IMR-90 (cell line): ENCODE results near the gene KIF6. TPM values are rescaled to one million over a fixed set of nuclear protein-coding genes. Genes with fewer than 3 reads are reported as not detected.

Experiments
- ATAC-seq: fragments of 200-7000 bp; cut with Tn5 transposase; 2 replicates; pipeline ENCODE4 v1.9.1; 2020; ENCODE audit warnings: low read depth, mild to moderate bottlenecking, moderate library complexity
- BruUV-seq: library from RNA; stranded (reverse); fragments of 400-500 nt; replicated peaks from 2 replicates; lab custom pipeline; 2021; lab: Mats Ljungman, UMichigan
- CTCF ChIA-PET: fragments of 300-600 bp; formaldehyde crosslinking; extraction: SDS; loops from one replicate; lab custom pipeline; 2021; ENCODE audit warnings: antibody characterized with exemption; lab: Yijun Ruan, JAX
- POLR2A ChIA-PET: fragments of 300-600 bp; sonication (Branson Sonifier 250); formaldehyde crosslinking; loops from one replicate; lab custom pipeline; 2022; ENCODE audit warnings: antibody characterized with exemption; ENCODE audit not compliant: unreplicated experiment; lab: Charles Lee
- DNase-seq: peaks from one replicate; pipeline ENCODE4 v3.0.0; 2013
- H2AFZ ChIP-seq: replicated peaks from 2 replicates; pipeline ENCODE3; 2013; ENCODE audit warnings: low read length, mild to moderate bottlenecking; ENCODE audit not compliant: poor library complexity
- H2AK5ac ChIP-seq: 2 replicates; pipeline ENCODE4 v1.6.1; 2013; ENCODE audit warnings: low read depth, low read length, inconsistent platforms
- H2AK9ac ChIP-seq: replicated peaks from 2 replicates; pipeline ENCODE3; 2013; ENCODE audit warnings: mild to moderate bottlenecking, low read depth, low read length, moderate library complexity; ENCODE audit not compliant: poor library complexity
- H2BK120ac ChIP-seq: 2 replicates; pipeline ENCODE4 v1.6.1; 2013; ENCODE audit warnings: low read depth, low read length, inconsistent platforms
- H2BK15ac ChIP-seq: 3 replicates; pipeline ENCODE4 v1.6.1; 2013; ENCODE audit warnings: low read depth, low read length, inconsistent platforms
- H2BK20ac ChIP-seq: 2 replicates; pipeline ENCODE4 v1.6.1; 2013; ENCODE audit warnings: low read depth, mild to moderate bottlenecking, inconsistent platforms, low read length, moderate library complexity
- H2BK5ac ChIP-seq: 2 replicates; pipeline ENCODE4 v1.6.1; 2013; ENCODE audit warnings: mild to moderate bottlenecking, low read depth, low read length, inconsistent platforms; ENCODE audit not compliant: poor library complexity, severe bottlenecking
- H3K14ac ChIP-seq: replicated peaks from 2 replicates; pipeline ENCODE4 v1.6.1; 2013; ENCODE audit warnings: low read depth, low read length, inconsistent platforms
- H3K18ac ChIP-seq: 2 replicates; pipeline ENCODE4 v1.6.1; 2013; ENCODE audit warnings: low read depth, low read length, control low read depth
- H3K23ac ChIP-seq: 2 replicates; pipeline ENCODE4 v1.6.1; 2013; ENCODE audit warnings: low read depth, low read length, inconsistent platforms
- H3K27ac ChIP-seq: 2 replicates; pipeline ENCODE4 v1.5.1; 2013; ENCODE audit warnings: mild to moderate bottlenecking, control low read depth, low read length; ENCODE audit not compliant: insufficient read depth
- H3K27me3 ChIP-seq: 2 replicates; pipeline ENCODE4 v1.6.1; 2013; ENCODE audit warnings: low read length; ENCODE audit not compliant: control insufficient read depth, insufficient read depth
- H3K36me3 ChIP-seq: 2 replicates; pipeline ENCODE4 v1.6.1; 2013; ENCODE audit warnings: low read length, mixed read lengths; ENCODE audit not compliant: control insufficient read depth, insufficient read depth
- H3K4ac ChIP-seq: 2 replicates; pipeline ENCODE4 v1.6.1; 2013; ENCODE audit warnings: low read depth, low read length, inconsistent platforms
- H3K4me1 ChIP-seq: 2 replicates; pipeline ENCODE4 v1.6.1; 2013; ENCODE audit warnings: low read length, mixed read lengths; ENCODE audit not compliant: control insufficient read depth, insufficient read depth
- H3K4me2 ChIP-seq: 2 replicates; pipeline ENCODE4 v1.6.1; 2013; ENCODE audit warnings: low read depth, mild to moderate bottlenecking, control low read depth, low read length, moderate library complexity
- H3K4me3 ChIP-seq: 2 replicates; pipeline ENCODE4 v1.5.1; 2013; ENCODE audit warnings: low read depth, mild to moderate bottlenecking, control low read depth, low read length, moderate library complexity; ENCODE audit not compliant: insufficient read depth
- H3K56ac ChIP-seq: 2 replicates; pipeline ENCODE4 v1.6.1; 2013; ENCODE audit warnings: low read length, inconsistent platforms; ENCODE audit not compliant: insufficient read depth; ENCODE audit errors: extremely low read depth
- H3K79me1 ChIP-seq, 2 experiments: 2 replicates each; pipeline ENCODE4 v1.6.1; 2013; ENCODE audit warnings: low read length in 2 of 2, inconsistent platforms in 1 of 2, low read depth in 1 of 2
- H3K9ac ChIP-seq: 2 replicates; pipeline ENCODE4 v1.6.1; 2013; ENCODE audit warnings: low read depth, low read length, control low read depth
- H3K9me1 ChIP-seq: 2 replicates; pipeline ENCODE4 v1.6.1; 2013; ENCODE audit warnings: low read length, inconsistent platforms; ENCODE audit not compliant: insufficient read depth
- H3K9me3 ChIP-seq: 2 replicates; pipeline ENCODE4 v1.6.1; 2013; ENCODE audit warnings: low read length; ENCODE audit not compliant: control insufficient read depth, insufficient read depth
- H4K20me1 ChIP-seq: 2 replicates; pipeline ENCODE4 v1.6.1; 2013; ENCODE audit warnings: low read length, inconsistent platforms; ENCODE audit not compliant: insufficient read depth
- H4K5ac ChIP-seq: 2 replicates; pipeline ENCODE4 v1.6.1; 2013; ENCODE audit warnings: mild to moderate bottlenecking, low read depth, low read length, control low read depth
- H4K8ac ChIP-seq, 2 experiments: 2 replicates each; pipeline ENCODE4 v1.6.1; 2013; ENCODE audit warnings: low read depth in 2 of 2, low read length in 2 of 2, control low read depth in 1 of 2, inconsistent platforms in 1 of 2
- H4K91ac ChIP-seq: 2 replicates; pipeline ENCODE4 v1.6.1; 2013; ENCODE audit warnings: low read depth, low read length, inconsistent platforms; ENCODE audit not compliant: insufficient read depth
- BHLHE40 ChIP-seq: fragments of 150-350 bp; IDR thresholded peaks from 2 replicates; pipeline ENCODE4 v1.6.1; 2016; ENCODE audit warnings: mild to moderate bottlenecking, low read depth, low read length
- CEBPB ChIP-seq: IDR thresholded peaks from 2 replicates; pipeline ENCODE4 v1.6.1; 2012; ENCODE audit warnings: low read depth, low read length, improper control_type of control experiment
- CHD1 ChIP-seq: IDR thresholded peaks from 2 replicates; pipeline ENCODE4 v1.6.1; 2012; ENCODE audit warnings: low read depth, low read length, improper control_type of control experiment
- FOS ChIP-seq: fragments of 150-350 bp; IDR thresholded peaks from 2 replicates; pipeline ENCODE4 v1.6.1; 2016; ENCODE audit warnings: low read depth, low read length
- MAFK ChIP-seq: IDR thresholded peaks from 2 replicates; pipeline ENCODE4 v1.6.1; 2012; ENCODE audit warnings: low read depth, low read length, improper control_type of control experiment
- MAZ ChIP-seq: IDR thresholded peaks from 2 replicates; pipeline ENCODE4 v1.6.1; 2012; ENCODE audit warnings: low read depth, mild to moderate bottlenecking, low read length, improper control_type of control experiment, moderate library complexity, borderline replicate concordance
- MXI1 ChIP-seq: IDR thresholded peaks from 2 replicates; pipeline ENCODE4 v1.6.1; 2012; ENCODE audit warnings: low read depth, mild to moderate bottlenecking, low read length, moderate library complexity, borderline replicate concordance
- NFE2L2 ChIP-seq: fragments of 150-350 bp; IDR thresholded peaks from 2 replicates; pipeline ENCODE4 v1.6.1; 2016; ENCODE audit warnings: low read depth, mild to moderate bottlenecking, low read length
- POLR2A ChIP-seq: IDR thresholded peaks from 2 replicates; pipeline ENCODE4 v1.6.1; 2012; ENCODE audit warnings: mild to moderate bottlenecking, low read depth, low read length
- RAD21 ChIP-seq: IDR thresholded peaks from 2 replicates; pipeline ENCODE4 v1.6.1; 2012; ENCODE audit warnings: low read length, improper control_type of control experiment
- RCOR1 ChIP-seq: IDR thresholded peaks from 2 replicates; pipeline ENCODE4 v1.6.1; 2012; ENCODE audit warnings: mild to moderate bottlenecking, low read length, improper control_type of control experiment; ENCODE audit not compliant: insufficient replicate concordance
- RFX5 ChIP-seq: IDR thresholded peaks from 2 replicates; pipeline ENCODE4 v1.8.0; 2012; ENCODE audit warnings: low read depth, mild to moderate bottlenecking, low read length, moderate library complexity
- SMC3 ChIP-seq: fragments of 150-350 bp; IDR thresholded peaks from 2 replicates; pipeline ENCODE4 v1.6.1; 2016; ENCODE audit warnings: low read depth, mild to moderate bottlenecking, antibody characterized with exemption, low read length, moderate library complexity
- WGBS, 2 experiments: methylation state at CpG; one replicate each; pipeline versions ENCODE4 v1.1.5 to v1.1.7; 2013; ENCODE audit warnings: missing lambda C conversion rate in 2 of 2; ENCODE audit not compliant: insufficient read length in 1 of 2; ENCODE audit errors: extremely low coverage in 2 of 2; 5-methylcytosine and 5-hydroxymethylcytosine counted together
- dilution Hi-C: fragments of 300-500 bp; cut with HindIII; formaldehyde crosslinking; loops from one replicate; pipeline ENCODE4 v1.14.3; 2018; ENCODE audit warnings: low sequenced_read_pairs; ENCODE audit not compliant: unreplicated experiment
- in situ Hi-C: fragments of 300-500 bp; cut with MboI; formaldehyde crosslinking; loops from 3 replicates; pipeline ENCODE4 v1.14.3; 2019; ENCODE audit warnings: low sequenced_read_pairs, inconsistent platforms, mixed read lengths
- intact Hi-C: fragments of 100-400 bp; cut with micrococcal nuclease; formaldehyde crosslinking; loops from 2 replicates; pipeline ENCODE4 v1.10.0; 2022
- polyA plus RNA-seq, 3 experiments: library from polyadenylated mRNA; depleted of rRNA; stranded (reverse); fragments of >200 nt; gene quantifications; 2 replicates each; pipeline ENCODE4 v1.2.3, GENCODE V29; 2012; ENCODE audit warnings: low replicate concordance in 1 of 3
- total RNA-seq: library from RNA; depleted of rRNA; stranded (reverse); fragments of >200 nt; gene quantifications from 2 replicates; pipeline ENCODE4 v1.2.3, GENCODE V29; 2012
- TF ChIP-seq, protein P1 (sequence below): fragments of 150-350 bp; IDR thresholded peaks from 2 replicates; pipeline ENCODE4 v1.6.1; 2016; ENCODE audit warnings: low read depth, mild to moderate bottlenecking, low read length, moderate library complexity, borderline replicate concordance
- TF ChIP-seq, protein P2 (sequence below): fragments of 150-350 bp; IDR thresholded peaks from 2 replicates; pipeline ENCODE4 v1.6.1; 2017; ENCODE audit warnings: mild to moderate bottlenecking, antibody characterized with exemption, low read length, low read depth
- TF ChIP-seq, protein P3 (sequence below): conservative IDR thresholded peaks from 2 replicates; pipeline ENCODE4 v1.5.1; 2012; ENCODE audit warnings: mild to moderate bottlenecking, low read depth, low read length, improper control_type of control experiment

The KIF6 gene
- total and polyA plus RNA-seq, 2 of the 4 experiments (the other 2 are of a cell fraction), result under 0.01 to 0.10 TPM

DNA sequence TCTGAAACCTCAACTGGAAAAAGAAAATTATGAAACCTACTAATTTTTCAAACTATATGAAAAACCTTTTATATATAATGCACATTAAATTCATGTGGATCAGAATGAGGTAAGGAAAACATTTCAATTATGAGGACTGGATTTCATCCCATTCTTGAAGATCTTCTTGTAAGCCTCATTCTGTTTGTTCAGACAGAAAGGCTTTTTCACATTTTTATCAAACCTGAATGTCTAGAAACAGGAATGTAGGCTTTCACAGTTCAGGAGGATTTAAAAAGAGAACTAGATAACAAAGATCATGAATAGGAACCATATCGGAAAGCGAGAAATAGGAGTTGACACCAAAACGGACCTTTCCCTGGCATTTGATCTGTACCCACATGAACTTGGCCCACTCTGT lies 210.2 kb downstream of the KIF6 start:
- Histone ChIP-seq H2BK5ac (no peak overlapping the region), H3K27me3 (no peaks in the 10 kb centered on the region), H3K4me2 (no peak overlapping the region), H3K36me3 (no peaks in the 10 kb centered on the region), H3K79me1 (no peaks in the 10 kb centered on the region), H2AFZ (no peak overlapping the region), H3K9ac (no peak overlapping the region), H3K14ac (no peak overlapping the region), H3K4me3 (no peak overlapping the region), H3K18ac (no peak overlapping the region), H4K20me1 (no peaks in the 10 kb centered on the region), H2AK9ac (no peak overlapping the region), H2AK5ac (no peak overlapping the region), H2BK15ac (no peak overlapping the region), H3K4ac (no peak overlapping the region), H3K9me3 (no peaks in the 10 kb centered on the region), H3K9me1 (no peaks in the 10 kb centered on the region), H4K5ac (no peak overlapping the region), H4K91ac (no peak overlapping the region), H4K8ac (no peak overlapping the region), H2BK20ac (no peak overlapping the region), H2BK120ac (no peak overlapping the region), H3K4me1 (no peaks in the 10 kb centered on the region), H3K23ac (no peak overlapping the region), H3K56ac (no peak overlapping the region), H3K27ac (no peak overlapping the region)
- in situ Hi-C loops, result no loop called here
- TF ChIP-seq MXI1 (no peak), NFE2L2 (no peak), MAFK (no peak), MAZ (no peak), RCOR1 (no peak), CHD1 (no peak), RFX5 (no peak), BHLHE40 (no peak), POLR2A (no peak), FOS (no peak), CEBPB (no peak), RAD21 (no peak), SMC3 (no peak)
- TF ChIP-seq, protein P1, sequence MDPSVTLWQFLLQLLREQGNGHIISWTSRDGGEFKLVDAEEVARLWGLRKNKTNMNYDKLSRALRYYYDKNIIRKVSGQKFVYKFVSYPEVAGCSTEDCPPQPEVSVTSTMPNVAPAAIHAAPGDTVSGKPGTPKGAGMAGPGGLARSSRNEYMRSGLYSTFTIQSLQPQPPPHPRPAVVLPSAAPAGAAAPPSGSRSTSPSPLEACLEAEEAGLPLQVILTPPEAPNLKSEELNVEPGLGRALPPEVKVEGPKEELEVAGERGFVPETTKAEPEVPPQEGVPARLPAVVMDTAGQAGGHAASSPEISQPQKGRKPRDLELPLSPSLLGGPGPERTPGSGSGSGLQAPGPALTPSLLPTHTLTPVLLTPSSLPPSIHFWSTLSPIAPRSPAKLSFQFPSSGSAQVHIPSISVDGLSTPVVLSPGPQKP, result no peak
- TF ChIP-seq, protein P2, sequence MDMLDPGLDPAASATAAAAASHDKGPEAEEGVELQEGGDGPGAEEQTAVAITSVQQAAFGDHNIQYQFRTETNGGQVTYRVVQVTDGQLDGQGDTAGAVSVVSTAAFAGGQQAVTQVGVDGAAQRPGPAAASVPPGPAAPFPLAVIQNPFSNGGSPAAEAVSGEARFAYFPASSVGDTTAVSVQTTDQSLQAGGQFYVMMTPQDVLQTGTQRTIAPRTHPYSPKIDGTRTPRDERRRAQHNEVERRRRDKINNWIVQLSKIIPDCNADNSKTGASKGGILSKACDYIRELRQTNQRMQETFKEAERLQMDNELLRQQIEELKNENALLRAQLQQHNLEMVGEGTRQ, result no peak
- TF ChIP-seq, protein P3, sequence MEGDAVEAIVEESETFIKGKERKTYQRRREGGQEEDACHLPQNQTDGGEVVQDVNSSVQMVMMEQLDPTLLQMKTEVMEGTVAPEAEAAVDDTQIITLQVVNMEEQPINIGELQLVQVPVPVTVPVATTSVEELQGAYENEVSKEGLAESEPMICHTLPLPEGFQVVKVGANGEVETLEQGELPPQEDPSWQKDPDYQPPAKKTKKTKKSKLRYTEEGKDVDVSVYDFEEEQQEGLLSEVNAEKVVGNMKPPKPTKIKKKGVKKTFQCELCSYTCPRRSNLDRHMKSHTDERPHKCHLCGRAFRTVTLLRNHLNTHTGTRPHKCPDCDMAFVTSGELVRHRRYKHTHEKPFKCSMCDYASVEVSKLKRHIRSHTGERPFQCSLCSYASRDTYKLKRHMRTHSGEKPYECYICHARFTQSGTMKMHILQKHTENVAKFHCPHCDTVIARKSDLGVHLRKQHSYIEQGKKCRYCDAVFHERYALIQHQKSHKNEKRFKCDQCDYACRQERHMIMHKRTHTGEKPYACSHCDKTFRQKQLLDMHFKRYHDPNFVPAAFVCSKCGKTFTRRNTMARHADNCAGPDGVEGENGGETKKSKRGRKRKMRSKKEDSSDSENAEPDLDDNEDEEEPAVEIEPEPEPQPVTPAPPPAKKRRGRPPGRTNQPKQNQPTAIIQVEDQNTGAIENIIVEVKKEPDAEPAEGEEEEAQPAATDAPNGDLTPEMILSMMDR, result no peak
- ChIA-PET CTCF (no interaction called here), POLR2A (no interaction called here)
- intact Hi-C loops, result no loop called here
- ATAC-seq (no peak), DNase-seq (no peak)
- WGBS, 2 experiments, result no CpG with 5 or more reads among the region's 3 CpGs
- dilution Hi-C loops, result no loop called here
- no TSS peak for BruUV-seq
